ENCODE data around the gene BRPF1. TPM values are rescaled to one million over a fixed set of nuclear protein-coding genes. Genes with fewer than 3 reads are reported as not detected.

The BRPF1 gene
- polyA plus RNA-seq, 4 donors = 19.0 to 20.7 (median 19.9) TPM

- no peak for DNase-seq (ENCODE audit: low read depth in 4 of 4, low spot score in 3 of 4)
Measured at GRCh38 chr3:9785602-9786001, 54.1 kb downstream of the BRPF1 start.

GRCh38 chr3:9786209-9786739, 54.7 kb downstream of the BRPF1 start:
- DNase-seq (ENCODE audit: low read depth in 4 of 4, low spot score in 3 of 4) = no peak

- no peak for DNase-seq (ENCODE audit: low read depth in 4 of 4, low spot score in 3 of 4)
Measured at GRCh38 chr3:9786825-9787669, 55.5 kb downstream of the BRPF1 start.

GRCh38 chr3:9787714-9788113, 56.2 kb downstream of the BRPF1 start:
- DNase-seq (ENCODE audit: low read depth in 4 of 4, low spot score in 3 of 4) = no peak

- no peak for DNase-seq (ENCODE audit: low read depth in 4 of 4, low spot score in 3 of 4)
Measured at GRCh38 chr3:9791127-9791526, 59.6 kb downstream of the BRPF1 start.

GRCh38 chr3:9791790-9792404, 60.4 kb downstream of the BRPF1 start:
- DNase-seq (ENCODE audit: low read depth in 4 of 4, low spot score in 3 of 4) = no peak

- peak; percentile 86 to 97 (median 92) for DNase-seq (ENCODE audit: low read depth in 4 of 4, low spot score in 3 of 4)
Measured at GRCh38 chr3:9792405-9793160, 61.0 kb downstream of the BRPF1 start, which contains the start of the genes ARPC4 and TADA3. TSS of gene ARPC4 (plus strand) at chr3:9793082. CDS start at chr3:9793122, 40 bp downstream. TSS of gene TADA3 (minus strand) at chr3:9792473. CDS start at chr3:9791466, 1,007 bp downstream.

- DNase-seq (ENCODE audit: low read depth in 4 of 4, low spot score in 3 of 4) = no peak
Measured at GRCh38 chr3:9793161-9793781, 61.7 kb downstream of the BRPF1 start.

GRCh38 chr3:9794400-9794799, 62.9 kb downstream of the BRPF1 start:
- no peak for DNase-seq (ENCODE audit: low read depth in 4 of 4, low spot score in 3 of 4)

- no peak for DNase-seq (ENCODE audit: low read depth in 4 of 4, low spot score in 3 of 4)
Measured at GRCh38 chr3:9795207-9795606, 63.7 kb downstream of the BRPF1 start.

GRCh38 chr3:9797196-9797945, 65.8 kb downstream of the BRPF1 start:
- no peak for DNase-seq (ENCODE audit: low read depth in 4 of 4, low spot score in 3 of 4)

Other genes starting within 250 kb of the BRPF1 start
- gene LHFPL4, start 177.9 kb upstream of the BRPF1 start, polyA plus RNA-seq (ENCODE audit: insufficient read length in 4 of 4) = under 1 TPM in 1 of 4 donors, not detected in 3; 0.09 TPM
- 10 to 100 TPM; 32.5 to 33.8 (median 33.0) TPM for gene MTMR14, start 82.2 kb upstream of the BRPF1 start, polyA plus RNA-seq (ENCODE audit: insufficient read length in 4 of 4)
- under 1 TPM; 0.08 to 0.15 (median 0.14) TPM for gene CPNE9, start 27.9 kb upstream of the BRPF1 start, polyA plus RNA-seq (ENCODE audit: insufficient read length in 4 of 4)
- gene OGG1, start 18.2 kb downstream of the BRPF1 start, polyA plus RNA-seq (ENCODE audit: insufficient read length in 4 of 4) = 10 to 100 TPM; 47.6 to 61.9 (median 56.1) TPM
- gene CAMK1, start 38.2 kb downstream of the BRPF1 start, polyA plus RNA-seq (ENCODE audit: insufficient read length in 4 of 4) = 10 to 100 TPM; 18.9 to 22.6 (median 20.0) TPM
- 10 to 100 TPM; 61.6 to 70.9 (median 65.7) TPM for gene TADA3, start 60.7 kb downstream of the BRPF1 start, polyA plus RNA-seq (ENCODE audit: insufficient read length in 4 of 4)
- gene ARPC4, start 61.3 kb downstream of the BRPF1 start, polyA plus RNA-seq (ENCODE audit: insufficient read length in 4 of 4) = 100 to 1,000 TPM; 142 to 153 (median 142) TPM
- gene TTLL3, start 78.5 kb downstream of the BRPF1 start, polyA plus RNA-seq (ENCODE audit: insufficient read length in 4 of 4) = 10 to 100 TPM; 38.6 to 60.3 (median 43.0) TPM
- 10 to 100 TPM; 29.4 to 38.6 (median 33.7) TPM for gene RPUSD3, start 112.3 kb downstream of the BRPF1 start, polyA plus RNA-seq (ENCODE audit: insufficient read length in 4 of 4)
- under 1 TPM in 1 of 4 donors, not detected in 3; 0.09 TPM for gene CIDEC, start 148.5 kb downstream of the BRPF1 start, polyA plus RNA-seq (ENCODE audit: insufficient read length in 4 of 4)
- gene JAGN1, start 158.9 kb downstream of the BRPF1 start, polyA plus RNA-seq (ENCODE audit: insufficient read length in 4 of 4) = 10 to 100 TPM; 47.9 to 50.0 (median 49.4) TPM
- gene IL17RE, start 171.1 kb downstream of the BRPF1 start, polyA plus RNA-seq (ENCODE audit: insufficient read length in 4 of 4) = 10 to 100 TPM; 11.0 to 15.2 (median 11.8) TPM
- 10 to 100 TPM; 33.2 to 43.9 (median 40.1) TPM for gene IL17RC, start 185.4 kb downstream of the BRPF1 start, polyA plus RNA-seq (ENCODE audit: insufficient read length in 4 of 4)
- gene CRELD1, start 202.1 kb downstream of the BRPF1 start, polyA plus RNA-seq (ENCODE audit: insufficient read length in 4 of 4) = 10 to 100 TPM; 53.9 to 62.1 (median 58.8) TPM
- gene PRRT3, start 220.7 kb downstream of the BRPF1 start, polyA plus RNA-seq (ENCODE audit: insufficient read length in 4 of 4) = 1 to 10 TPM; 3.8 to 4.5 (median 4.1) TPM

Measured in right renal pelvis (tissue), 4 donors.